GM19467 (cell line): ENCODE data around the gene ERFE.

Experiments
- ATAC-seq: cut with Tn5 transposase; IDR thresholded peaks from one replicate; pipeline ENCODE4 v1.9.1; 2021; ENCODE audit warnings: mild to moderate bottlenecking, moderate library complexity; ENCODE audit not compliant: unreplicated experiment

ERFE gene

GRCh38 chr2:238138331-238139195, 20.2 kb upstream of the ERFE start, which contains the start of gene KLHL30:
KLHL30 (plus strand) TSS chr2:238138668; CDS start chr2:238140755, 2,087 bp downstream.
- ATAC-seq = no peak

GRCh38 chr2:238139196-238140039, 19.4 kb upstream of the ERFE start:
- ATAC-seq = no peak

GRCh38 chr2:238140040-238140439, 18.7 kb upstream of the ERFE start:
- no peak for ATAC-seq

- no peak for ATAC-seq
Observed at GRCh38 chr2:238140721-238141540, 17.8 kb upstream of the ERFE start.

GRCh38 chr2:238141541-238142318, 17.0 kb upstream of the ERFE start:
- ATAC-seq = no peak

GRCh38 chr2:238142382-238143205, 16.2 kb upstream of the ERFE start:
- ATAC-seq = no peak

- ATAC-seq = no peak
Observed at GRCh38 chr2:238143239-238143951, 15.4 kb upstream of the ERFE start.

GRCh38 chr2:238144262-238144661, 14.5 kb upstream of the ERFE start:
- ATAC-seq = no peak

GRCh38 chr2:238145046-238145445, 13.7 kb upstream of the ERFE start:
- no peak for ATAC-seq

GRCh38 chr2:238145851-238146250, 12.9 kb upstream of the ERFE start:
- no peak for ATAC-seq

GRCh38 chr2:238146884-238147544, 11.8 kb upstream of the ERFE start:
- no peak for ATAC-seq

- ATAC-seq = no peak
Observed at GRCh38 chr2:238148981-238149380, 9.8 kb upstream of the ERFE start.

GRCh38 chr2:238149841-238150572, 8.8 kb upstream of the ERFE start:
- ATAC-seq = no peak

- no peak for ATAC-seq
Observed at GRCh38 chr2:238150686-238151085, 8.1 kb upstream of the ERFE start.

- no peak for ATAC-seq
Observed at GRCh38 chr2:238151205-238151604, 7.6 kb upstream of the ERFE start.

- no peak for ATAC-seq
Observed at GRCh38 chr2:238151628-238152235, 7.0 kb upstream of the ERFE start.
